KOPT-K1 (cell line): ENCODE measurements around the gene HOXD10.

Source experiments
- H3K27ac ChIP-seq: fragments of 200-600 bp; sonication (generic); 2 replicates; pipeline ENCODE4 v1.5.1; 2016; ENCODE audit warnings: antibody characterized with exemption, mild to moderate bottlenecking, low read depth, low read length; ENCODE audit not compliant: poor library complexity, severe bottlenecking
- H3K36me3 ChIP-seq: fragments of 200-600 bp; sonication (generic); 2 replicates; pipeline ENCODE4 v1.5.1; 2017; ENCODE audit warnings: antibody characterized with exemption, mild to moderate bottlenecking, low read length, moderate library complexity; ENCODE audit not compliant: insufficient read depth
- H3K9me3 ChIP-seq: fragments of 200-600 bp; sonication (generic); 2 replicates; pipeline ENCODE4 v1.5.1; 2017; ENCODE audit warnings: antibody characterized with exemption, low read length, mild to moderate bottlenecking; ENCODE audit not compliant: insufficient read depth, poor library complexity, severe bottlenecking

HOXD10 gene

GRCh38 chr2:176098366-176099158 lies 18.0 kb upstream of the HOXD10 start:
- Histone ChIP-seq H3K9me3 (no peaks in the 10 kb centered on the region), H3K36me3 (no peaks in the 10 kb centered on the region), H3K27ac (no peak overlapping the region)

- no peaks in the 10 kb centered on the region for H3K9me3 ChIP-seq
- no peak overlapping the region for H3K27ac ChIP-seq
- no peaks in the 10 kb centered on the region for H3K36me3 ChIP-seq
Measured at GRCh38 chr2:176099159-176099727, 17.3 kb upstream of the HOXD10 start.

GRCh38 chr2:176099728-176100546 lies 16.6 kb upstream of the HOXD10 start, which contains the start of gene HOXD12:
HOXD12 (plus strand) TSS chr2:176099795; CDS start chr2:176099802, 7 bp downstream.
- Histone ChIP-seq H3K9me3 (no peaks in the 10 kb centered on the region), H3K36me3 (no peaks in the 10 kb centered on the region), H3K27ac (no peak within 1 kb of the TSS)

- H3K9me3 ChIP-seq, result no peaks in the 10 kb centered on the region
- no peak overlapping the region for H3K27ac ChIP-seq
- no peaks in the 10 kb centered on the region for H3K36me3 ChIP-seq
Measured at GRCh38 chr2:176100547-176101140, 15.9 kb upstream of the HOXD10 start.

- H3K27ac ChIP-seq, result no peak overlapping the region
- H3K36me3 ChIP-seq, result no peaks in the 10 kb centered on the region
- H3K9me3 ChIP-seq, result no peaks in the 10 kb centered on the region
Measured at GRCh38 chr2:176101216-176101830, 15.3 kb upstream of the HOXD10 start.

- Histone ChIP-seq H3K9me3 (no peaks in the 10 kb centered on the region), H3K36me3 (no peaks in the 10 kb centered on the region), H3K27ac (no peak overlapping the region)
Measured at GRCh38 chr2:176101842-176102241, 14.7 kb upstream of the HOXD10 start.

- Histone ChIP-seq H3K9me3 (no peaks in the 10 kb centered on the region), H3K36me3 (no peaks in the 10 kb centered on the region), H3K27ac (no peak overlapping the region)
Measured at GRCh38 chr2:176102309-176102866, 14.2 kb upstream of the HOXD10 start.

- H3K36me3 ChIP-seq, result no peaks in the 10 kb centered on the region
- no peak overlapping the region for H3K27ac ChIP-seq
Measured at GRCh38 chr2:176103194-176103593, 13.4 kb upstream of the HOXD10 start.

GRCh38 chr2:176103742-176104315 lies 12.7 kb upstream of the HOXD10 start:
- Histone ChIP-seq H3K36me3 (no peaks in the 10 kb centered on the region), H3K27ac (no peak overlapping the region), H3K9me3 (no peaks in the 10 kb centered on the region)

More at GRCh38 chr2:176103194-176103593, 13.4 kb upstream of the HOXD10 start:
- no peaks in the 10 kb centered on the region for H3K9me3 ChIP-seq

GRCh38 chr2:176104316-176105077 lies 12.1 kb upstream of the HOXD10 start:
- Histone ChIP-seq H3K36me3 (no peaks in the 10 kb centered on the region), H3K9me3 (no peaks in the 10 kb centered on the region), H3K27ac (no peak overlapping the region)

- Histone ChIP-seq H3K27ac (no peak overlapping the region), H3K9me3 (no peaks in the 10 kb centered on the region), H3K36me3 (no peaks in the 10 kb centered on the region)
Measured at GRCh38 chr2:176105078-176105729, 11.4 kb upstream of the HOXD10 start.

- Histone ChIP-seq H3K27ac (no peak overlapping the region), H3K9me3 (no peaks in the 10 kb centered on the region), H3K36me3 (no peaks in the 10 kb centered on the region)
Measured at GRCh38 chr2:176105730-176106580, 10.6 kb upstream of the HOXD10 start.
